ENCODE results near the gene HIVEP3. TPM values are rescaled to one million over a fixed set of nuclear protein-coding genes. Genes with fewer than 3 reads are reported as not detected.

The HIVEP3 gene
- total RNA-seq, 1 experiment from 2014 or later = 11.0 TPM

DNA sequence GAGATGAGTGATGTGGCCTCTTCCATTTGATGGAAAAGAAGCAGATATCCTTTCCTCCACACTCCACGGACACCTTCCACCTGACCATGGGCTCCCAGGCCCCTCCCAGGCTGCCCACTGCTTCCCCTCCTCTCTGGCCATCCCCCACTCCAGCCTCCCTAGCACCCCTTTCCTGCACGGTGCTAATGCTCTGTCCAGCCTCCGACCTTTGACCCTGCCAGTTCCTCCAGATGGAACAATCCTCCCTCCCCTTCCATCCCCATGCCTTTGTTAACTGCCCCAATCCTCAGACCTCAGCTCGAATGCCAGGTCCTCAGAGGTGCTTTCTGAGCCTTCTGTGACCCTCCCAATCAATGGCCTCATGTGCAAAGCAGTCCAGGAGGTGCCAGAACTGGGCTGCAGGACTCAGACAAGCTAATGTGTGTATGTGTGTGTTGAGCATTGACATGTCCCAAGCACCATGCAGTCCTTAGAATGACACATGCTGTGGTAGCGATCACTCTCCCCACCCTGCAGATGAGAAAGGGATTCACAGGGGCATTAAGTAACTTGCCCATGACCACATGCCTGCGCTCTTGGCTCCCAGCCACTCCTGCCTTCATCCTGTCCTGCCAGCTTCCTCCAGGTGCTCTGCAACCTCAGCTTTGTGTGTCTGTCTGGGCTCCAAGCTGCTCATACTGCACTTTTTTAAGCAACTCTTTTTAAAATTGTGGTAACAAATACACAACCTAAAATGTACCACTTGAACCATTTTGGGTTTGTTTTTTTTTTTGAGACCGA lies 370.8 kb downstream of the HIVEP3 start:
- H3K79me2 ChIP-seq (ENCODE audit: low read depth) = no peaks in the 10 kb centered on the region
- ChIA-PET CTCF (no interaction called here), POLR2A (ENCODE audit: unreplicated experiment) (no interaction called here)
- H3K9me2 ChIP-seq (ENCODE audit: insufficient read depth) = no peaks in the 10 kb centered on the region
- H3K4me1 ChIP-seq (replicated peaks; ENCODE audit: insufficient read depth) = no peaks in the 10 kb centered on the region
- no peaks in the 10 kb centered on the region for H4K20me1 ChIP-seq (ENCODE audit: insufficient read depth)
- no peaks in the 10 kb centered on the region for H3K27me3 ChIP-seq (ENCODE audit: insufficient read depth, low read depth)
- intact Hi-C loops (cut with micrococcal nuclease; ENCODE audit: unreplicated experiment) = no loop called here
- TF ChIP-seq, protein P1, sequence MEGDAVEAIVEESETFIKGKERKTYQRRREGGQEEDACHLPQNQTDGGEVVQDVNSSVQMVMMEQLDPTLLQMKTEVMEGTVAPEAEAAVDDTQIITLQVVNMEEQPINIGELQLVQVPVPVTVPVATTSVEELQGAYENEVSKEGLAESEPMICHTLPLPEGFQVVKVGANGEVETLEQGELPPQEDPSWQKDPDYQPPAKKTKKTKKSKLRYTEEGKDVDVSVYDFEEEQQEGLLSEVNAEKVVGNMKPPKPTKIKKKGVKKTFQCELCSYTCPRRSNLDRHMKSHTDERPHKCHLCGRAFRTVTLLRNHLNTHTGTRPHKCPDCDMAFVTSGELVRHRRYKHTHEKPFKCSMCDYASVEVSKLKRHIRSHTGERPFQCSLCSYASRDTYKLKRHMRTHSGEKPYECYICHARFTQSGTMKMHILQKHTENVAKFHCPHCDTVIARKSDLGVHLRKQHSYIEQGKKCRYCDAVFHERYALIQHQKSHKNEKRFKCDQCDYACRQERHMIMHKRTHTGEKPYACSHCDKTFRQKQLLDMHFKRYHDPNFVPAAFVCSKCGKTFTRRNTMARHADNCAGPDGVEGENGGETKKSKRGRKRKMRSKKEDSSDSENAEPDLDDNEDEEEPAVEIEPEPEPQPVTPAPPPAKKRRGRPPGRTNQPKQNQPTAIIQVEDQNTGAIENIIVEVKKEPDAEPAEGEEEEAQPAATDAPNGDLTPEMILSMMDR (conservative IDR thresholded peaks at IDR 0.05) = no peak
- TF ChIP-seq EZH2 (IDR thresholded peaks at IDR 0.05; ENCODE audit: low read depth) = no peak
- H3K4me2 ChIP-seq = no peak overlapping the region
- no TSS peak for BruUV-seq (replicated peaks)
- DNase-seq = no peak
- H3K9me3 ChIP-seq (ENCODE audit: insufficient read depth, low read depth) = 0 out of 2 replicates have a peak, but pooled peaks cover 3% of the 10 kb centered on the region
- no peak overlapping the region for H2AFZ ChIP-seq
- no peak overlapping the region for H3K4me3 ChIP-seq
- H3F3A ChIP-seq (ENCODE audit: insufficient read depth, low read depth) = no peaks in the 10 kb centered on the region
- H3K27ac ChIP-seq = no peak overlapping the region
- H3K36me3 ChIP-seq (ENCODE audit: low read depth) = no peaks in the 10 kb centered on the region

DNA sequence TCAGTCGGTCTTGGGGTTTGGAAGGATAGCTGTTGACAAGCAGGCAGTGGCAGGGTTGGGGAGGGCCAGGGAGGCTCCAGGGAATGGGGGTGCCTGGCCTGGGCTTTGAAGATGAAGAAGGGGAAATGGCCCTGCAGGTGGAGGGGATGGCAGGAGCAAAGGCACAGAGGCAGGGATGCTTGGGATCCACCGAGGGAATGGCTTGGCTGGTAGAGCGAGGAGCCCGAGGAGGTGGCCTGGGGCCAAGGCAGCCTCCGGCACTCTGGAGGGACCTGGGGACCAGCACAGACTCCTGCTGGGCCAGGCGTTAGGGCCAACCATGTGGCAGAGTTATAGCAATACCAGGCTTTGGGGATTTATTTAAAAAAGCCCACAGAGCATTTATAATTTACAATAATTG lies 371.4 kb downstream of the HIVEP3 start:
- H3K4me2 ChIP-seq = no peak overlapping the region
- no peaks in the 10 kb centered on the region for H3F3A ChIP-seq (ENCODE audit: insufficient read depth, low read depth)
- H2AFZ ChIP-seq = no peak overlapping the region
- TF ChIP-seq, protein P1 (conservative IDR thresholded peaks at IDR 0.05) = no peak
- no peak for TF ChIP-seq EZH2 (IDR thresholded peaks at IDR 0.05; ENCODE audit: low read depth)
- no peak overlapping the region for H3K4me3 ChIP-seq
- H3K27me3 ChIP-seq (ENCODE audit: insufficient read depth, low read depth) = no peaks in the 10 kb centered on the region
- ChIA-PET POLR2A (ENCODE audit: unreplicated experiment) (no interaction called here), CTCF (no interaction called here)
- no peak overlapping the region for H3K27ac ChIP-seq
- no peaks in the 10 kb centered on the region for H3K9me3 ChIP-seq (ENCODE audit: insufficient read depth, low read depth)
- no peaks in the 10 kb centered on the region for H4K20me1 ChIP-seq (ENCODE audit: insufficient read depth)
- no TSS peak for BruUV-seq (replicated peaks)
- intact Hi-C loops (cut with micrococcal nuclease; ENCODE audit: unreplicated experiment) = no loop called here
- H3K36me3 ChIP-seq (ENCODE audit: low read depth) = no peaks in the 10 kb centered on the region
- no peaks in the 10 kb centered on the region for H3K79me2 ChIP-seq (ENCODE audit: low read depth)
- no peaks in the 10 kb centered on the region for H3K4me1 ChIP-seq (replicated peaks; ENCODE audit: insufficient read depth)
- no peaks in the 10 kb centered on the region for H3K9me2 ChIP-seq (ENCODE audit: insufficient read depth)
- DNase-seq = no peak

DNA sequence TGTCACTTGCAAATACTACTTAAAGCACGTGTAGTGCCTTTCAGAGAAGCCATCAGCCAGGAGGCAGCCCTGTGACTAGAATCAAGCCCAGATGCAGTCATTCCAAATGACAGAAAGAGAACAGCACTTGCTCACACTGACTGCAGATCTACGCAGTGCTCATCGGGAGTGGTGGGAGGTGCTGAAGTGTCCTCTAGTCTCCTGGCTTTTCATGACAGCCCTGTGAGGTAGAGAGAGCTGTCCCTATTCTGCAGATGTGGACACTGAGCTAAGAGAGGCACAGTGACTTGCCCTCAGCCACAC lies 371.9 kb downstream of the HIVEP3 start:
- no peak overlapping the region for H3K27ac ChIP-seq
- BruUV-seq (replicated peaks) = no TSS peak
- H3K27me3 ChIP-seq (ENCODE audit: insufficient read depth, low read depth) = no peaks in the 10 kb centered on the region
- no peak for DNase-seq
- no peaks in the 10 kb centered on the region for H3F3A ChIP-seq (ENCODE audit: insufficient read depth, low read depth)
- intact Hi-C loops (cut with micrococcal nuclease; ENCODE audit: unreplicated experiment) = no loop called here
- no peak overlapping the region for H3K4me2 ChIP-seq
- H3K4me3 ChIP-seq = no peak overlapping the region
- H2AFZ ChIP-seq = no peak overlapping the region
- H4K20me1 ChIP-seq (ENCODE audit: insufficient read depth) = no peaks in the 10 kb centered on the region
- no peaks in the 10 kb centered on the region for H3K4me1 ChIP-seq (replicated peaks; ENCODE audit: insufficient read depth)
- ChIA-PET CTCF (no interaction called here), POLR2A (ENCODE audit: unreplicated experiment) (interaction anchor here (0.5 kb wide), 1 partner anchor 18 kb away, joined by 4 read pairs; no protein-coding TSS in a partner anchor)
- H3K36me3 ChIP-seq (ENCODE audit: low read depth) = no peaks in the 10 kb centered on the region
- H3K79me2 ChIP-seq (ENCODE audit: low read depth) = no peaks in the 10 kb centered on the region
- no peak for TF ChIP-seq EZH2 (IDR thresholded peaks at IDR 0.05; ENCODE audit: low read depth)
- TF ChIP-seq, protein P1 (conservative IDR thresholded peaks at IDR 0.05) = no peak
- no peaks in the 10 kb centered on the region for H3K9me2 ChIP-seq (ENCODE audit: insufficient read depth)
- H3K9me3 ChIP-seq (ENCODE audit: insufficient read depth, low read depth) = no peaks in the 10 kb centered on the region
